ENCODE results near the gene NCL. TPM values are rescaled to one million over a fixed set of nuclear protein-coding genes. Genes with fewer than 3 reads are reported as not detected.

The NCL gene, protein sequence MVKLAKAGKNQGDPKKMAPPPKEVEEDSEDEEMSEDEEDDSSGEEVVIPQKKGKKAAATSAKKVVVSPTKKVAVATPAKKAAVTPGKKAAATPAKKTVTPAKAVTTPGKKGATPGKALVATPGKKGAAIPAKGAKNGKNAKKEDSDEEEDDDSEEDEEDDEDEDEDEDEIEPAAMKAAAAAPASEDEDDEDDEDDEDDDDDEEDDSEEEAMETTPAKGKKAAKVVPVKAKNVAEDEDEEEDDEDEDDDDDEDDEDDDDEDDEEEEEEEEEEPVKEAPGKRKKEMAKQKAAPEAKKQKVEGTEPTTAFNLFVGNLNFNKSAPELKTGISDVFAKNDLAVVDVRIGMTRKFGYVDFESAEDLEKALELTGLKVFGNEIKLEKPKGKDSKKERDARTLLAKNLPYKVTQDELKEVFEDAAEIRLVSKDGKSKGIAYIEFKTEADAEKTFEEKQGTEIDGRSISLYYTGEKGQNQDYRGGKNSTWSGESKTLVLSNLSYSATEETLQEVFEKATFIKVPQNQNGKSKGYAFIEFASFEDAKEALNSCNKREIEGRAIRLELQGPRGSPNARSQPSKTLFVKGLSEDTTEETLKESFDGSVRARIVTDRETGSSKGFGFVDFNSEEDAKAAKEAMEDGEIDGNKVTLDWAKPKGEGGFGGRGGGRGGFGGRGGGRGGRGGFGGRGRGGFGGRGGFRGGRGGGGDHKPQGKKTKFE
- 118 and 133 TPM in 2 replicates for total RNA-seq (2014; rRNA removed; shearing (Covaris generic))

DNA sequence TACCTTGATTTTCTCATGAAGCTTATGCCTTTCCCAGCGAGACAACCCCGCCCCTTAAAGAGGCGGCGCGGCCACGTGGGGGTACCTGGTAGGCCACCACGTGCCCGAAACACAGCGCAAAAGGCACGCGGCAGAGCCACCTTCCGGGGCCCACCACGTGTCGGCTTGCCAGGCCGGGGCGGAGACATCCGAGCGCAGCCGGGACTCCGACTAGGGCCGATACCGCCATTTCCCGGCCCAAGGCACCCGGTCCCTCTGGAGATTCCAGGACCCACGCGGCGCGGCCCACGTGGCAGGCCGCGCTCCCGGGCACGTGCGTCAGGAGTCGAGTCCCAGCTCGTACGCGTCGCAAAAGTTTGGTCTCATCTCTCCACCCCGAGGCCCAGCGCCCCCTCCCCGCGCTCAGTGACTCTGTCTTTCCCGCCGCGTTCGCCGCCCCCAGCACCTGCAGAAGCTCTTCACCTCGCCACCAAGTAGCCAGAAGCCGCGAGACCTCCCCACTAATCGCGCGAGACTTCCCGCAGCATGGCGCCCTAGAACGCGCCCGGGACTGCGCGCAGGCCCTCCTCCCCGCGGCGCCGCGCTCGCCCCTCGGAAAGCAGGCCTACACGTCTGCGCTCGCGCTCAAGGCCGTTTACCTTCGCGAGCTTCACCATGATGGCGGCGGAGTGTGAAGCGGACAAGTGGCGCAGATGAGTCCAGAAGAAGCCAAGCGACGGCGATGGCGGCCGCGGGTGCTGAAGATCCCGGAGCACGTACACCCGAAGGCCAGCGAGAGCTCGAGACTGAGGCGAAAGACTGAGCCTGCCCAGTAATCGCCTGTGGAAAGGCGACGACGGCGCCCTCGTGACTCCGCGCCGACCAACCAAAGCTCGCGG, at the start of gene NCL:
TSS of gene NCL (minus strand) at position 787 of the 878 bp plus-strand sequence. CDS start at position 656, 131 bp downstream.
- DNase-seq (ENCODE audit: low read depth), result peak; percentile 98

DNA sequence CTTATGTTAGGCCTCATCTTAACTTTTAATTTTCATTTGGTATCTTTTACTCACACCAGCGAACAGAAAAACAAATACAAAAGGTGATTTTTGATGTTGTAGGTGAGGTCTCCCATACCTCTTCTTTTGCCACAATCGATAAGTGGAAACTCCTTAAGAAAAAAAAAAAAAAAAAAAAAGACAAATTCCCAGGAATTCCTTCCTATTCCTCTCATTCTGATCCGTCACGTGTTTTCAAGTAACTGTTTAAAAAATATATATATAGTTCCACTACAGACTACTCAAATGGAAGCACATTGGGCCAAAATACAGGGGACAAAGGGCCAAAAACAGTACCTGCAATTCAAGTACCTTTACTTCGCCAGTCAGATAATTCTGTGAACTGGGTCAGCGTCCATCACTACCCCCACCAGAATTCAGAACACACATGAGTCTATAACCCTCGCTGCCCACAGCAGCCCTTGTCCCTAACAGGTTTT, 49.5 kb upstream of the NCL start:
- no peak for DNase-seq (ENCODE audit: low read depth)

DNA sequence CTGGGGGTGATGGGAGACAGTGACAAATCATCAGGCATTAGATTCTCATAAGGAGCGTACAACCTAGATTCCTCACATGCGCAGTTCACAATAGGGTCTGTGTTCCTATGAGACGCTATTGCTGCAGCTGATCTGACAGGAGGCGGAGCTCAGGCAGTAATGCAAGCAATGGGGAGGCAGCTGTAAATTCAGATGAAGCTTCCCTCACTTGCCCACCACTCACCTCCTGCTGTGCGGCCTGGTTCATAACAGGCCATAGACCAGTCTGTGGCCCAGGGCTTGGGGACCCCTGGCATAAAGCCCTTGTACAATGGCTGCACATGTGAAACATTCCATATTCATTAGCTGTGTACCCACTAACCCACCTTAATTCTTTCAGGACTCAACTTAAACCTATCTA, 47.9 kb upstream of the NCL start:
- DNase-seq (ENCODE audit: low read depth), result peak; percentile 69

DNA sequence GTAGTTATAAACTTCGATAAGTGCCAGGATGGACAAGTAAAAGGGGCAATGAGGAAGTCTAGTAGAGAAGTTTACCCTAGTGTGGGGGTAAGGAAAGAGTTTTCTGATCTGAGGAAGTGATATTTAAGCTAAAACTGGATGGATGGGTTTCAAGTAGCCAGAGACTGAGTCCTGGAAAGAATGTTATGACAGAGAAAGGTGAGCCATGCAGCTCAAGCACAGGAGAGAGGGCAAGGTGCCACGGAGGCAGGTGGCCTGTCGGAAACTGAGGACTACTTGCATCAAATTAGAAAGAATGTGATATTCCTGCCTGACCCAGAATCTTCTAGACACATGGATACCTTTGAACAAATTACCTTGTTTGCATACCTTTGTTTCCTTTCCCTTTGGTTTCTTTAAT, 39.5 kb upstream of the NCL start:
- DNase-seq (ENCODE audit: low read depth), result no peak

DNA sequence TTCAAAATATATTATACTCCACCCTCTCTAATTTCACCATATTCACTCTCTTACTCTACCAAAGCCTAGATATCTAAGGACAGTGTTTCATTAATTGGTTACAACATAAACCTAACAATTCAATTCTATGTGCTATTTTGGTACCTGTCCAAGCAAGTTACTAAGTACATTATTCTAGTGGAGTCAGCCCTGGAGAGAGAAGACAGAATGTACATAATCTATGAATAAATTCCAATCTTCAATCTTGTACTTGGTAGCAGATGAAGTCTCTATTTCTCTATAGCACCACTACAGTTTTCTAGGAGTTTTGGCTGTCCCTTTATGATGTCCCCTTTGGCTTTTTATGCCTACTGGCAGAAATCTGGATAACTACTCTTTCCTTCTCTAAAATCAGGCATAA, 38.3 kb upstream of the NCL start:
- no peak for DNase-seq (ENCODE audit: low read depth)

DNA sequence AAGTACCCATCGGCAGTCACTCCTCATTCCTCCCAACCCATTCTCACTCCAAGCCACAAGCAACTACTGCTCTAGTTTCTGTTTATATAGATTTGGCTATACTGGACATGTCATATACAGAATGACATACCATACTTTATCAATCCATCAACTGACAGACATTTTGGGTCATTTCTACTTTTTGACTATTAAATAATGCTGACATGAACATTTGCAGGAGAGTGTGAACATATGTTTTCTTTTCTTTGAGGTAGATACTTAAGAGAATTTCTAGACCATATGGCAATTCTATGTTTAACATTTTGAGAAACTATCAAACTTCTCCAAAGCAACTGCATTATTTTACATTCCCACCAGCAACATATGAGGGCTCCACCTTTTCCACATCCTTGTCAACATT, 33.4 kb upstream of the NCL start:
- no peak for DNase-seq (ENCODE audit: low read depth)

DNA sequence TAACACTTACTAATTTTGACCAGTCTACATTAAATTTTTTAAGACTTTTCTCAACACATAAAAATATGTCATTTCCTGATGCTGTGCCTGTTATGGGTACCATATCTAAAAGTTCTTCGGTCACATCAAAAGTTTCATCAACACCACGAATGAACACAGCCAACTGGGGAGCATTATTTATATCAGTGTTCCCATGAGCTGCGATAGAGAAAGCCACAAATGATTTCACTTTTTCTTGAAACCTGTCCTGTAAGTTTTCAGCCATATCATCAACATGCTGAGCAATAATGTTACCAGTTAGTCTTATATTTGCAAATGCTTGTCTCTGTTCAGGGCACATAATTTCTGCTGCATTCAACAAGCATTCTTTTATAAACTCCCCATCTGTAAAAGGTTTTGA, 30.4 kb upstream of the NCL start:
- no peak for DNase-seq (ENCODE audit: low read depth)

DNA sequence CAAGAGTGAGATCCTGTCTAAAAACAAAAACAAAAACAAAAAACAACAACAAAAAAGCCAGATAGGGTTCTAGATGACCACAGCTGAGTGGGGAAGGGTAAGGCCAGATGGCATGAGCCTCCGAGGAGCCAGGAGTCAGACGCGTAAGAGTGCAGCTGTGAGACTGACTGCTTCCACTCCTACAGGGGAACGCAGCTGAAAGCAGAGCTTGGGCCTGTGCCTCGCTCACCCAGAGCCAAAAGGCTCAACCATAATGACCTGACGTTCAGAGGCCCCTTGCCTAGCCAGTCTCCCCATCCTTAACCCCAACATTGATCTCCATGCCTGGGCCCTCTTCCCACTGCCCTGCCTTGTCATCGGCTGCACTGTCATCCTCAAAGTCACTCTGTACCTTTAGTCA, 26.5 kb upstream of the NCL start:
- no peak for DNase-seq (ENCODE audit: low read depth)

DNA sequence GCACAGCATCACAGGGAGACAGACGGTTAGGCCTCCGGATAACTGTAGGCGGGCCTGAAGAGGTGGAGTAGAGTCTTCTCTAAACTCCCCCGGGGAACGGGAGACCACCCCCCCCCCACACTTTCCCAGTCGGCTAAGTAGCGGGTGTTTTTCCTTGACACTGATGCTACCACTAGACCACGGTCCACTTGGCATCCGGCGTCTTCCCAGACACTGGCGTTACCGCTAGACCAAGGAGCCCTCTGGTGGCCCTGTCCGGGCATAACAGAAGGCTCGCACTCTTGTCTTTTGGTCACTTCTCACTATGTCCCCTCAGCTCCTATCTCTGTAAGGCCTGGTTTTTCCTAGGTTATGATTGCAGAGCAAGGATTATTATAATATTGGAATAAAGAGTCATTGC, 25.7 kb upstream of the NCL start:
- peak; percentile 20 for DNase-seq (ENCODE audit: low read depth)

DNA sequence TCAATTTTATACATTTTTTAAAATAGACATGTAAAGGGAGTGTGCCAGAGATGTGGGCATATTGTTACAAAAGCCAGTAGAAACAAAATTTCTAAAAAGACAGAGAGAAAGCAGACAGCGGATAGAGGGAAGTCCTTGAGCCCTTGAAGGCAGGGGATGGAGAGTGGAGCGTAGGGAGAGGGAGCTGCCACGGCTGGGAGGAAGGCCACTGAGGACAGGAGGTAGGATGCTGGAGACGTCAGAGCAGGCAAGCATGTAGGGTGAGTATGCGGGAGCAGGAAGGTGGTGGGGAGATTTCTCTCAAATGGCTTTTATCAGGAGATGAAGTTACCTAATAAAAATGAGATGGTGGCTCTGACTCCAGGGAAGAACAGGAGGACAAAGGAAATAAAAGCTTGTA, 24.0 kb upstream of the NCL start:
- DNase-seq (ENCODE audit: low read depth), result no peak

DNA sequence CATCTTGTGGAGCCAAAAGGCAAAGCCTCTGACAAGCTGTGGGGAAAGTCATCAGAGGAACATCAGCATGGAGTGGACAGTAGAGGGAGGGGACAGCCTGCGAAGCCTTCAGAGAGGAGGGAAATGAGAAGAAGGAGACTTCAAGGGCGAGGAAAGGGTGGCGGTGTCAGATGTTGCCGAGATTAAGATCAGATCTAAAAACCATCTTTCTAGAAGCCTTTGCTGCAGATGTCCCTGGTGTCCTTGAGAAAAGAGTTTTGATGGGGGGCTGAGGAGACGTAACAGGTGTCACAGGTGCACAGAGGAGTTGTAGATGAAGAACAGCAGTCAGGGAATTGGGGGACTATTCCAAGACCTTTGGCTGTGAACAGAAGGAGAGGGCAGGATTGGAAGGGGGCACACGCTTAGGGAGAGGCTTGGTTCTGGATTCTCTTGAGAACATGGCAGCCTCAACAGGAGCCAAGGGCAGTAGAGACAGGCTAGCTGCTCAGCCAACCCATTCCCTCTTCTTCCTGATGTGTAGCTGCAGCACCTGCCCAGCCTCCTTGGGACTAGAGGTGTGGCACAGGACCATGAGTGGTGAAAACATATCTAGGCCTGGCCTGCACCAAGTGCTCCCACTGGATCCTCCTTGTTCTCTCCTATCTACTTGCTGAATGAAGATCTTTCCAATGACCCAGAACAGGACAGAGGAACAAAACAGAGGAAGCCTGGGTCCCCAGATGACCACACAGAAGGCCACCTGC, 22.7 kb upstream of the NCL start:
- DNase-seq (ENCODE audit: low read depth), result no peak

DNA sequence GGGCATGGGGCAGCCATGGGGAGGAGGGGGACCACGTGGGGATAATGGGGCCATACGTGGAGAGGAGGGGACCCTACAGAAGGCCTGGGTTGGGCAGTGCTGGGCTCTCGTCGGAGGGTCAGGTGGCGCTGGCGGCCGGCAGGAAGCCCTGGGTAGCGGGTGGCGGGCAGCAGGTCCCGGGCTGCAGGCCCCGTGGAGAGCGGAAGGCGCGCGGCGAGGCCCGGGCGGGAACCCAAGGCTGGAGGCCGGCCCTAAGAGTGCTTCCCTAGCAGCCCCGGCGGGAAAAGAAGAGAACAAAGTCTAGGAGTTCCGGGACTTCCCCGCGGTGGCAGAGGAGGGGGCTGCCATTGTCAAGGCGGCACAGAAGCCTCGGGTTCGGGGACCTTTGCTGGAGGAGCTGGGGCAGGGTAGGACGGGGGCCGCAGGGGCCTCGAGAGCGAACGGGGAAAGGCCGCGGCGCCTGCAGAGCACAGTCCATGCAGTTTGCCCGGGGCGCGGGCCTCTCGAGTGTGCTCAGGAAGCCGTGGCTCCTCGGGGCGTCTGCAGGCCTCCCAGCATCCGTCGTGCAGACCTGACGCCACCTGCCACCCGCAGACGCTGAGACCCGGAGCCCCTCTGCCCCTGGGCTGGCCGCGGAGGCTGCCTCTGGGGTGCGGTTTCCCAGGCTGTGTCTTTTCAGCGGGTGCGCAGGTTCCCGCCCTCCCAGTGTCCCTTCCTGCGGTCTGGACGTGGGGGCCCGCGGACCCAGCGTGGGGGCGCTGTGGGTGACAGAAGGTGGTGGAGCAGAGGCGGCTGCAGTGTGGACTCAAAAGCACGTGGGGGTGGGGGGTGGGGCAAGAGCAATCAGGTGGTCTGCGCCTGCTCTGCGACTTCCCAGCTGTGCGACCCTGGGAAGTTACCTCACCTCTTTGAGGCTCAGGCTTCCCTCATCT, 19.4 kb upstream of the NCL start:
- peak; percentile 31 for DNase-seq (ENCODE audit: low read depth)

DNA sequence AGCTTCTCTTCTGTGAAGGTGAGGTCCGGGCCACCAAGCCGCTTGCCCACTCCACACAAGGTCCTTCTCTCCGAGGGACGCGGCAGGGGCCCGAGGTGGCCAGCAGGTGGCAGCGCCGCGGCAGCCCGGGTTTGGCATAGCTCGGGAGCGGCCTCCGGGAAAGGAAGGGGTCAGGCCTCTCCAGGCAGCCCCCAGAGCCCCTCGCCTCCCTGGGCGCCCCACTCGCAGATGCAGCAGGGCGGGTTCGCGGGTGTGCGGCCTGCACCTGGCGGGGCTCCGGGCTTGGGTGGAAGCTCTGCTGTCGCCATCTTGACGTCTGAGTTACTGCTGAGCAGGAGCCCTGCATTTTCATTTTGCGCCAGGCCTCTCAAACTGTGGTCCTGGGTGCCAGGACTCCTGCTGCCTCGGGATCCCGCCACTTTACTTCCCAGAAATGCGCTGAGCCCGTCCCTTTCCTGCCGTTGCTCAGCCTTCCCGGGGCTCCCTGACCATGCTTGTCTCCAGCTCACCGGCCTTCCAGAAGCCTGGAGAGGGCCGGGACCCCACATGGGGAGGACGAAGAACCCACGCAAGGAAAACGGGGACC, 18.6 kb upstream of the NCL start:
- DNase-seq (ENCODE audit: low read depth), result peak; percentile 67

DNA sequence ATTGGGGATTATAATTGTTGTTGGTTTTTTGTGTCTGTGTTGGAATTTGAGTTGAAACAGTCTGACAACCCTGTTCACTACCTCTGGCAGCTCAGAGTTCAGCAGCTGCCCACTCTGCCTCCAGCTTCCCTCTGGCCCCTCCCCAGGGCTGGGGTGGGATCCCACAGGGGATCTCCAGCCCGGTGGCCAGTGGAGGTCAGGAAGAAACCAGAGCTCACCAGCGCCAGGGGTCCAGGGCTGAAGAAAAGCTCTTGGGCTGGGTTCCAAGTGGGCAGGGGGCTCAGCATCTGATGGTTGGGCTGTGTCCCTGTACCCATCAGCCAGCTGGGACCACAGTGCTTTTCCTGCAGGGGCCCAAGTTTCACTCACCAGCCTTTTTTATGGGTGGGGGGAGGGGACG, 16.5 kb upstream of the NCL start:
- DNase-seq (ENCODE audit: low read depth), result no peak

DNA sequence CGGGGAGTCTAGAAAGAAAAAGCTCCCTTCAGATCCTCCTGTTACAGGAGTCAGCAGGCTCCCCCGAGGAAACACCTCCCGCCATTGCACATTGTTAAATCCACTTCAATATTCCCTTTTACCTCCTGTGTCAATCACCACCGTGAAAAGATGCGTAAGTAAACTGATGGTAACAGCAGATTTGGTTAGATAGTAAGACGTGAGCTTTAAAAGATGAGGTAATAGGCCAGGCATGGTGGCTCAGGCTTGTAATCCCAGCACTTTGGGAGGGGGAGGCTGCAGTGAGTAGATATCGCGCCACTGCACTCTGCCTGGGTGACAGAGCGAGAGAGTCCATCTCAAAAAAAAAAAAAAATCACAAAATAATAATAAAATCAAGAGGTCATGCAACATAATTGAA, 15.2 kb upstream of the NCL start:
- DNase-seq (ENCODE audit: low read depth), result no peak

DNA sequence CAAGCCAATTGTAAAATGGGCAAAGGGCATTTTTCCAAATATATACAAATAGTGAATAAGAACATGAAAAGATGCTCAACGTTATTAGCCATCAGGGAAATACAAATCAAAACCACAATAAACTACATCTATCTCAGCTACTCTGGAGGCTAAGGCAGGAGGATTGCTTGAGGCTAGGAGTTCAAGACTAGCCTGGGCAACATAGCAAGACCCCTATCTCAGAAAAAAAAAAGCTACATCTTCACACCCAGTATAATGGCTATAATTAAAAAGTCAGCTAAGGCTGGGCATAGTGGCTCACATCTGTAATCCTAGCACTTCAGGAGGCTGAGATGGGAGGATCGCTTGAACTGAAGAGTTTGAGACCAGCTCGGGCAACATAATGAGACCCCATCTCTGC, 12.6 kb upstream of the NCL start:
- no peak for DNase-seq (ENCODE audit: low read depth)

DNA sequence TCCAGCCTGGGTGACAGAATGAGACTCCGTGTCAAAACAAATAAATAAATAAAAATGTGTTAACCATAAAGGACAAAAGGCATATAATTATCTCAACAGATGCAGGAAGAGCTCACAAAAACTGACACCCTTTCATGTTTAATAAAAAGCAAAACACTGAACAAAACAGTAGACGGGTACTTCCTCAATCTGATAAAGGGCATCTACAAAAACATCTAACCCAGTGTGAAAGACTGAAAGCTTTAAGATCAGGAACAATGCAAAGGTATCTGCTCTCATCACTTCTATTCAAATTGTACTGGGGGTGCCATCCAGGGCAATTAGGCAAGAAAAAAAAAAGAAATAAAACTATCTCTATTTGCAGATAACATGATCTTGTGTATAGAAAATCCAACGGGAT, 11.7 kb upstream of the NCL start:
- DNase-seq (ENCODE audit: low read depth), result no peak

DNA sequence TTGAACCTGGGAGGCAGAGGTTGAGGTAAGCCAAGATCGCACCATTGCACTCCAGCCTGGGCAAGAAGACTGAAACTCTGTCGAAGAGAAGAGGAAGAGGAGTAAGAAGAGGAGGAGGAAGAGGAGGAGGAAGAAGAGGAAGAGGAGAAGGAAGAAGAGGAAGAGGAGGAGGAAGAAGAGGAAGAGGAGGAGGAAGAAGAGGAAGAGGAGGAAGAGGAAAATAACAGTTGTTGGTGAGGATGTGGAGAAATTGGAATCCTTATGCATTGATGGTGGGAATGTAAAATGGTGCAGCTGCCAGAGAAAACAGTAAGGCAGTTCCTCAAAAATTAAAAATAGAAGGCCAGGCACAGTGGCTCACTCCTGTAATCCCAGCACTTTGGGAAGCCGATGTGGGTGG, 8.5 kb upstream of the NCL start:
- no peak for DNase-seq (ENCODE audit: low read depth)

DNA sequence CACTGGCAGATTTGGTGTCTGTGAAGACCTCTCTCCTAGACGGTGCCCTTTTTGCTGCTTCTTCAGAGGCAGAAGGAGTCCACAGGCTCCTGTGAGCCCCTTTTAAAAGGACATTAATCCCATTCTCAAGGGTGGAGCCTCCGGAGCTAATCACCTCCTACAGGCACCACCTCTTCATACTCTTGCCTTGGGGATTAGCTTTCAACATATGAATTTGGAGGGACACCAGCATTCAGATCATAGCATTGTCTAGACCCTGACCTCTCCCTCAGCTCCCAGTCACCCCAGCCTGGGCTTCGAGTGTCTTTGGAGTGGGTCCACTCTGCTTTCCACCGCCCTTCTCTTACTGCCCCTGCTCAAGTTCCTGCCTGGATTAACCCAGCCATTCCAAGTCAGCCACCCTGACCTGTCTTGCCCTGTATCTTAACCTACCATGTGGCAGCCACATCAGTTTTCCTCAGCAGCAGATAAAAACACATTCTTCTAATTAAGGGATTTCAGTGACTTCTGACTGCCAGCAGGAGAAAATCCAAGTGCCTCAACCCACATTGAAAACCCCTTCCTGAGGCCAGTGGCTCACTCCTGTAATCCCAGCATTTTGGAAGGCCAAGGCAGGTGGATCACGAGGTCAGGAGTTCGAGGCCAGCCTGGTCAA, 6.1 kb upstream of the NCL start:
- DNase-seq (ENCODE audit: low read depth), result no peak

DNA sequence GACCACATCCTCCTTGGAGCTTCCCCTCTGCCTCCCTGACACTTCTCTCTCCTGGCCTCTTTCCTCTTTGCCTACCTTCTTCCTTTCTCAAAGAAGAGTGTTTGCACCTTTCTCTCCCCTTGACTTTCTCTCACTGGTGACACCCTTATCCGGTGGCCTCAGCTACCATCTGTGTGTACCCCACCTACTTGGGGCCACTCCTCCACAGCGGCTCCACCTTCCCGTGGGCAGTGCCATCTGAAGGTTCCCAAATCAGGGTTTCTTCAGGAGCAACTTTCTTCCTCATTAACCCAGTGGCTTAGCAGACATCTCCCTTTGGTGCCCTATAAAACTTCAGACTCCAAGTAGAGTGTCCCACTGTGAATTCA, 5.3 kb upstream of the NCL start:
- DNase-seq (ENCODE audit: low read depth), result no peak
